HepG2 (cell line): ENCODE results near the gene PHF23. TPM values are rescaled to one million over a fixed set of nuclear protein-coding genes. Genes with fewer than 3 reads are reported as not detected.

Experiments
- ASH2L ChIP-seq: fragments of 300-600, 200-600 bp; sonication (generic); IDR thresholded peaks from 2 replicates; pipeline ENCODE4 v1.7.0; 2017; ENCODE audit warnings: low read depth, mild to moderate bottlenecking, moderate library complexity, mixed read lengths, low read length; ENCODE audit not compliant: insufficient read length
- HNRNPK ChIP-seq: fragments of 200-400 bp; formaldehyde crosslinking; IDR thresholded peaks from 2 replicates; pipeline ENCODE4 v1.6.1; 2018; ENCODE audit warnings: low read length, low read depth, moderate library complexity, mild to moderate bottlenecking; ENCODE audit not compliant: poor library complexity, severe bottlenecking
- JUNB ChIP-seq: sonication (generic); formaldehyde crosslinking; IDR thresholded peaks from 2 replicates; pipeline ENCODE4 v1.8.0; 2022; ENCODE audit warnings: missing genetic modification reagents, mild to moderate bottlenecking, borderline replicate concordance
- POLR2AphosphoS2 ChIP-seq: IDR thresholded peaks from 2 replicates; pipeline ENCODE4 v1.6.1; 2011; ENCODE audit warnings: low read depth, low read length, improper control_type of control experiment
- RAD21 ChIP-seq: fragments of 450-650 bp; formaldehyde crosslinking; IDR thresholded peaks from 2 replicates; pipeline ENCODE4 v1.5.0; 2020; ENCODE audit warnings: mild to moderate bottlenecking
- SOX5 ChIP-seq: IDR thresholded peaks from 2 replicates; pipeline ENCODE4 v1.6.1; 2016; ENCODE audit warnings: borderline replicate concordance
- SRSF4 ChIP-seq: fragments of 200-400 bp; formaldehyde crosslinking; IDR thresholded peaks from one replicate; pipeline ENCODE4 v1.6.1; 2018; ENCODE audit warnings: mild to moderate bottlenecking, low read depth, low read length, moderate library complexity; ENCODE audit not compliant: poor library complexity, severe bottlenecking
- SUZ12 ChIP-seq: fragments of 150-350 bp; IDR thresholded peaks from 2 replicates; pipeline ENCODE4 v1.6.1; 2014; ENCODE audit warnings: low read depth, low read length
- TARDBP ChIP-seq: sonication (generic); formaldehyde crosslinking; IDR thresholded peaks from 2 replicates; pipeline ENCODE4 v1.8.0; 2022; ENCODE audit warnings: mild to moderate bottlenecking, missing genetic modification reagents
- TEAD3 ChIP-seq: optimal IDR thresholded peaks from 2 replicates; pipeline ENCODE3; 2016; ENCODE audit warnings: borderline replicate concordance
- XRCC5 ChIP-seq: fragments of 200-400 bp; formaldehyde crosslinking; optimal IDR thresholded peaks from 2 replicates; pipeline ENCODE3; 2017; ENCODE audit warnings: mild to moderate bottlenecking, low read length
- ZNF430 ChIP-seq: sonication (generic); formaldehyde crosslinking; IDR thresholded peaks from 2 replicates; pipeline ENCODE4 v1.9.0; 2021; ENCODE audit warnings: mild to moderate bottlenecking, missing genetic modification reagents
- ZNF552 ChIP-seq: sonication (generic); formaldehyde crosslinking; IDR thresholded peaks from 2 replicates; pipeline ENCODE4 v1.9.0; 2022; ENCODE audit warnings: missing genetic modification reagents, mild to moderate bottlenecking, borderline replicate concordance
- ZNF567 ChIP-seq: sonication (generic); formaldehyde crosslinking; IDR thresholded peaks from 2 replicates; pipeline ENCODE4 v1.8.1; 2023; ENCODE audit warnings: mild to moderate bottlenecking, missing genetic modification reagents, borderline replicate concordance
- ZNF577 ChIP-seq: sonication (generic); formaldehyde crosslinking; IDR thresholded peaks from 2 replicates; pipeline ENCODE4 v1.4.0; 2020; ENCODE audit warnings: mild to moderate bottlenecking, low read depth, missing genetic modification reagents, borderline replicate concordance
- ZNF629 ChIP-seq: sonication (generic); formaldehyde crosslinking; conservative IDR thresholded peaks from 2 replicates; pipeline ENCODE4 v1.5.0; 2020; ENCODE audit warnings: missing genetic modification reagents
- polyA plus RNA-seq, 8 experiments: library from polyadenylated mRNA; depleted of rRNA in 3 of 8; stranded (reverse) in 7 of 8; unstranded in 1 of 8; fragments of >200 nt; fragmentation: Illumina TruSeq in 4 of 8; extraction: Trizol in 4 of 8; gene quantifications; 2 replicates each; pipeline versions ENCODE4 v1.2.1 to v1.2.3, GENCODE V29; 2011 to 2016; ENCODE audit warnings: low read depth in 4 of 8, missing spikeins in 1 of 8, mixed read lengths in 1 of 8; ENCODE audit not compliant: insufficient read depth in 1 of 8
- total RNA-seq, 5 experiments: library from RNA; depleted of rRNA; stranded (reverse); fragments of >200 nt; fragmentation: Illumina TruSeq; extraction: Trizol; gene quantifications; 2 replicates each; pipeline ENCODE4 v1.2.3, GENCODE V29; 2016; ENCODE audit warnings: low read depth in 1 of 5
- TF ChIP-seq, protein P1 (sequence below): sonication (generic); formaldehyde crosslinking; IDR thresholded peaks from 2 replicates; pipeline ENCODE4 v1.4.0; 2020; ENCODE audit warnings: missing genetic modification reagents
- TF ChIP-seq, protein P2 (sequence below): fragments of 450-650 bp; IDR thresholded peaks from 2 replicates; pipeline ENCODE4 v1.6.1; 2016
- TF ChIP-seq, protein P3 (sequence below): sonication (generic); formaldehyde crosslinking; IDR thresholded peaks from 2 replicates; pipeline ENCODE4 v1.4.0; 2020; ENCODE audit warnings: missing genetic modification reagents, low read depth, mild to moderate bottlenecking, borderline replicate concordance
- TF ChIP-seq, protein P4 (sequence below): sonication (generic); formaldehyde crosslinking; IDR thresholded peaks from 2 replicates; pipeline ENCODE4 v1.8.0; 2022; ENCODE audit warnings: mild to moderate bottlenecking, missing genetic modification reagents; ENCODE audit not compliant: insufficient replicate concordance
- TF ChIP-seq, protein P5 (sequence below): IDR thresholded peaks from 2 replicates; pipeline ENCODE4 v1.6.1; 2016; ENCODE audit warnings: mild to moderate bottlenecking

PHF23 gene
- total and polyA plus RNA-seq, 2 of the 13 experiments (the other 11 are each of a cell fraction or from before 2014, with no cell fraction given) = 27.6 to 33.2 TPM

DNA sequence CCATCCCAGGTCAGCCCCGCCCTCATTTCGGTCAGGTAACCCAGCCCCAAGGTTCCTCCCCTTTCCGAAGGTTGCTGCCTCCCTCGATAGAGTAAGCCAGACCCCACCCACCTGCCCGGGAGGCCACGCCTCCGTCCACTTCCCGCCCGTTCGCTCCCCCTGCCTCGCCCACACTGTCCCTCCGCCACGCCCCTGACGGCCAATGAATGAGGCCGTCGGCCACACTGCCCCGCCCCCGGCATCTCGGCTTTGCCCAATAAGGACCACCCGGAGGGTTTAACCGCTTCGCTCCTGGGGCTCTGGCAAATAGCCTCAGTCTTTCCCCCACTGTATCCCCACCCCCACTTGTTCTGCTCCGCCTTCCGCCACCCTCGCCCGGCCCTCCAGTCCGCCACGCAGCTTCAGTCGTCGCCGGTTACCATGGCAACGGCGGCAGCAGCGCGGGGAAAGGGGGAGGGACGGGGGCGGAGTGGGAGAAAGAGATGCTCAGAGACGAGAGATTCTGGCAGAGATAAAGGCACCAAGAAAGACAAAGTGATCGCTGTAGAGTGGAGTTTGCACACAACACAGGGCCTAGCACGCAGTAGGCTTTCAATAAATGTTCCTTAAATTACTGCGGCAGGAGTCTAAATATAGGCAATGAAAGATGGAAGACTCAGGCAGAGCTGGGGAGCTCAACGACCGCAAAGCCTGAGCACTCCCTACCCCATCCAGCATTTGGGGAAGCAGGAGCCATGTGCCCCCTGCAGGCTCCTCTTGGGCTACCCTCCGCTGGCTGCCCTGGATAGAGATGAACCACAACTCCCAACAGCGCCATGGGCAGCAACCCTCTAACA is 24.7 kb downstream of the PHF23 start (continued):
- TF ChIP-seq ZNF552 (CRISPR knock-in tag) (no peak), SOX5 (CRISPR knock-in tag) (0 out of 2 replicates have a peak, but pooled peaks have one; percentile 0), ZNF629 (CRISPR knock-in tag) (no peak), ZNF430 (CRISPR knock-in tag) (peak; percentile 47; the same call in 1 of the 2 replicates), RAD21 (CRISPR knock-in tag) (peak; percentile 56), JUNB (no peak), ZNF567 (0 out of 2 replicates have a peak, but pooled peaks have one; percentile 36), TARDBP (CRISPR knock-in tag) (0 out of 2 replicates have a peak, but pooled peaks have one; percentile 39), POLR2AphosphoS2 (no peak), ZNF577 (CRISPR knock-in tag) (no peak), HNRNPK (peak; percentile 78), TEAD3 (CRISPR knock-in tag) (peak; percentile 19), SUZ12 (peak; percentile 99), XRCC5 (peak; percentile 24), SRSF4 (no peak), ASH2L (peak; percentile 53)
- TF ChIP-seq, protein P1, sequence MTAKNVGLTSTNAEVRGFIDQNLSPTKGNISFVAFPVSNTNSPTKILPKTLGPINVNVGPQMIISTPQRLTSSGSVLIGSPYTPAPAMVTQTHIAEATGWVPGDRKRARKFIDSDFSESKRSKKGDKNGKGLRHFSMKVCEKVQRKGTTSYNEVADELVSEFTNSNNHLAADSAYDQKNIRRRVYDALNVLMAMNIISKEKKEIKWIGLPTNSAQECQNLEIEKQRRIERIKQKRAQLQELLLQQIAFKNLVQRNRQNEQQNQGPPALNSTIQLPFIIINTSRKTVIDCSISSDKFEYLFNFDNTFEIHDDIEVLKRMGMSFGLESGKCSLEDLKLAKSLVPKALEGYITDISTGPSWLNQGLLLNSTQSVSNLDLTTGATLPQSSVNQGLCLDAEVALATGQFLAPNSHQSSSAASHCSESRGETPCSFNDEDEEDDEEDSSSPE (CRISPR knock-in tag) = peak; percentile 54; the same call in 1 of the 2 replicates
- TF ChIP-seq, protein P2, sequence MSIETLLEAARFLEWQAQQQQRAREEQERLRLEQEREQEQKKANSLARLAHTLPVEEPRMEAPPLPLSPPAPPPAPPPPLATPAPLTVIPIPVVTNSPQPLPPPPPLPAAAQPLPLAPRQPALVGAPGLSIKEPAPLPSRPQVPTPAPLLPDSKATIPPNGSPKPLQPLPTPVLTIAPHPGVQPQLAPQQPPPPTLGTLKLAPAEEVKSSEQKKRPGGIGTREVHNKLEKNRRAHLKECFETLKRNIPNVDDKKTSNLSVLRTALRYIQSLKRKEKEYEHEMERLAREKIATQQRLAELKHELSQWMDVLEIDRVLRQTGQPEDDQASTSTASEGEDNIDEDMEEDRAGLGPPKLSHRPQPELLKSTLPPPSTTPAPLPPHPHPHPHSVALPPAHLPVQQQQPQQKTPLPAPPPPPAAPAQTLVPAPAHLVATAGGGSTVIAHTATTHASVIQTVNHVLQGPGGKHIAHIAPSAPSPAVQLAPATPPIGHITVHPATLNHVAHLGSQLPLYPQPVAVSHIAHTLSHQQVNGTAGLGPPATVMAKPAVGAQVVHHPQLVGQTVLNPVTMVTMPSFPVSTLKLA = peak; percentile 33; the same call in 1 of the 2 replicates
- TF ChIP-seq, protein P3, sequence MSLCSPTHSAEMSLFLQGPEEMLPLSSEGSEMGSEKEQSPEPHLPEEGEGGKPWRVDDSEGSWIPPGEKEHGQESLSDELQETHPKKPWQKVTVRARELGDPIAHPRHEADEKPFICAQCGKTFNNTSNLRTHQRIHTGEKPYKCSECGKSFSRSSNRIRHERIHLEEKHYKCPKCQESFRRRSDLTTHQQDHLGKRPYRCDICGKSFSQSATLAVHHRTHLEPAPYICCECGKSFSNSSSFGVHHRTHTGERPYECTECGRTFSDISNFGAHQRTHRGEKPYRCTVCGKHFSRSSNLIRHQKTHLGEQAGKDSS (CRISPR knock-in tag) = no peak
- TF ChIP-seq, protein P4, sequence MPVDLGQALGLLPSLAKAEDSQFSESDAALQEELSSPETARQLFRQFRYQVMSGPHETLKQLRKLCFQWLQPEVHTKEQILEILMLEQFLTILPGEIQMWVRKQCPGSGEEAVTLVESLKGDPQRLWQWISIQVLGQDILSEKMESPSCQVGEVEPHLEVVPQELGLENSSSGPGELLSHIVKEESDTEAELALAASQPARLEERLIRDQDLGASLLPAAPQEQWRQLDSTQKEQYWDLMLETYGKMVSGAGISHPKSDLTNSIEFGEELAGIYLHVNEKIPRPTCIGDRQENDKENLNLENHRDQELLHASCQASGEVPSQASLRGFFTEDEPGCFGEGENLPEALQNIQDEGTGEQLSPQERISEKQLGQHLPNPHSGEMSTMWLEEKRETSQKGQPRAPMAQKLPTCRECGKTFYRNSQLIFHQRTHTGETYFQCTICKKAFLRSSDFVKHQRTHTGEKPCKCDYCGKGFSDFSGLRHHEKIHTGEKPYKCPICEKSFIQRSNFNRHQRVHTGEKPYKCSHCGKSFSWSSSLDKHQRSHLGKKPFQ (CRISPR knock-in tag) = peak; percentile 22
- TF ChIP-seq, protein P5, sequence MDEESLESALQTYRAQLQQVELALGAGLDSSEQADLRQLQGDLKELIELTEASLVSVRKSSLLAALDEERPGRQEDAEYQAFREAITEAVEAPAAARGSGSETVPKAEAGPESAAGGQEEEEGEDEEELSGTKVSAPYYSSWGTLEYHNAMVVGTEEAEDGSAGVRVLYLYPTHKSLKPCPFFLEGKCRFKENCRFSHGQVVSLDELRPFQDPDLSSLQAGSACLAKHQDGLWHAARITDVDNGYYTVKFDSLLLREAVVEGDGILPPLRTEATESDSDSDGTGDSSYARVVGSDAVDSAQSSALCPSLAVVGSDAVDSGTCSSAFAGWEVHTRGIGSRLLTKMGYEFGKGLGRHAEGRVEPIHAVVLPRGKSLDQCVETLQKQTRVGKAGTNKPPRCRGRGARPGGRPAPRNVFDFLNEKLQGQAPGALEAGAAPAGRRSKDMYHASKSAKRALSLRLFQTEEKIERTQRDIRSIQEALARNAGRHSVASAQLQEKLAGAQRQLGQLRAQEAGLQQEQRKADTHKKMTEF (CRISPR knock-in tag) = peak; percentile 40; the same call in 1 of the 2 replicates
